ENCODE data around the gene TRIM5. TPM values are rescaled to one million over a fixed set of nuclear protein-coding genes. Genes with fewer than 3 reads are reported as not detected.

The TRIM5 gene
- total and polyA plus RNA-seq, 9 of the 15 experiments (the other 6 are each of a cell fraction or from before 2014, with no cell fraction given) = 7.7 to 20.8 (median 15.0) TPM

GRCh38 chr11:5620651-5621521 is 64.0 kb downstream of the TRIM5 start (continued):
- no peak for TF ChIP-seq ID3 (CRISPR knock-in tag; IDR thresholded peaks at IDR 0.05)
- no peak; the same call in 1 of the 2 replicates for TF ChIP-seq ID3 (tag; IDR thresholded peaks at IDR 0.05)
- peak; percentile 85 for TF ChIP-seq CBFA2T3 (IDR thresholded peaks at IDR 0.05)
- peak; percentile 79 for TF ChIP-seq MTA2 (IDR thresholded peaks at IDR 0.05; ENCODE audit: low read depth)
- TF ChIP-seq TCF3 (CRISPR knock-in tag; IDR thresholded peaks at IDR 0.05) = peak; percentile 73
- peak; percentile 98 to 99 for TF ChIP-seq FOXA3 (CRISPR knock-in tag; conservative IDR thresholded peaks at IDR 0.05 in 1 of 2, IDR thresholded peaks at IDR 0.05 in 1 of 2)
- TF ChIP-seq ETS2 (tag; IDR thresholded peaks at IDR 0.05; ENCODE audit: borderline replicate concordance, poor library complexity, severe bottlenecking) = no peak
- peak; percentile 40; the same call in 1 of the 2 replicates for TF ChIP-seq POLR2AphosphoS5 (IDR thresholded peaks at IDR 0.05; ENCODE audit: control insufficient read depth, insufficient read depth, low read depth, low read length)
- peak; percentile 11; the same call in 1 of the 2 replicates for TF ChIP-seq GATA2 (CRISPR knock-in tag; IDR thresholded peaks at IDR 0.05)
- no peak for TF ChIP-seq NFRKB (IDR thresholded peaks at IDR 0.05; ENCODE audit: low read depth)
- TF ChIP-seq GMEB1 (CRISPR knock-in tag; IDR thresholded peaks at IDR 0.05) = no peak
- peak; percentile 66 for TF ChIP-seq TEAD4 (IDR thresholded peaks at IDR 0.05; ENCODE audit: low read length)
- no peak for TF ChIP-seq TEAD4 (CRISPR knock-in tag; IDR thresholded peaks at IDR 0.05; ENCODE audit: borderline replicate concordance)
- TF ChIP-seq STAT5A (IDR thresholded peaks at IDR 0.05; ENCODE audit: borderline replicate concordance, low read length) = 0 out of 2 replicates have a peak, but pooled peaks have one; percentile 16
- TF ChIP-seq FOXK2 (conservative IDR thresholded peaks at IDR 0.05 in 1 of 2, IDR thresholded peaks at IDR 0.05 in 1 of 2; ENCODE audit: low read depth in 2 of 2) = peak; percentile 82 to 86
- TF ChIP-seq KLF16 (IDR thresholded peaks at IDR 0.05) = 0 out of 2 replicates have a peak, but pooled peaks have one; percentile 4

Data from K562 (cell line).